Endothelial cell of umbilical vein (primary cell): ENCODE data around the gene TCERG1. TPM values are rescaled to one million over a fixed set of nuclear protein-coding genes. Genes with fewer than 3 reads are reported as not detected.

Source experiments
- BruUV-seq: library from RNA; stranded (reverse); fragments of 400-500 nt; replicated peaks from 2 replicates; lab custom pipeline; 2021; lab: Mats Ljungman, UMichigan
- CTCF ChIA-PET: fragments of 300-600, 350-600 bp; sonication (Branson Sonifier 250); formaldehyde crosslinking; loops from one replicate; lab custom pipeline; 2021; ENCODE audit warnings: antibody characterized with exemption, inconsistent platforms; lab: Charles Lee
- POLR2A ChIA-PET: fragments of 300-600, 350-600 bp; sonication (Branson Sonifier 250); formaldehyde crosslinking; loops from one replicate; lab custom pipeline; 2021; ENCODE audit warnings: antibody characterized with exemption, inconsistent platforms; lab: Charles Lee
- DNase-seq: peaks from one replicate; pipeline ENCODE4 v3.0.0-alpha.2; 2011; ENCODE audit warnings: low read depth, low spot score
- FAIRE-seq: peaks from 2 replicates; lab custom pipeline; 2011; peaks lifted over from hg19 to GRCh38; lab: Jason Lieb, UNC
- H2AFZ ChIP-seq: 2 replicates; pipeline ENCODE4 v1.6.0; 2012; ENCODE audit warnings: low read depth, low read length, control low read depth, inconsistent platforms
- H3K27ac ChIP-seq: 2 replicates; pipeline ENCODE4 v1.5.1; 2011; ENCODE audit warnings: low read depth, mild to moderate bottlenecking, control low read depth, low read length, moderate library complexity; ENCODE audit not compliant: insufficient read depth
- H3K27me3 ChIP-seq, 2 experiments: 2 replicates each; pipeline versions ENCODE4 v1.6.0 to v1.6.1; 2011; ENCODE audit warnings: low read length in 2 of 2, mixed read lengths in 1 of 2; ENCODE audit not compliant: control insufficient read depth in 2 of 2, insufficient read depth in 2 of 2
- H3K36me3 ChIP-seq, 2 experiments: 2 replicates in 1 of 2; 3 replicates in 1 of 2; pipeline ENCODE4 v1.5.1; 2011; ENCODE audit warnings: low read length in 2 of 2, mild to moderate bottlenecking in 1 of 2, moderate library complexity in 1 of 2; ENCODE audit not compliant: control insufficient read depth in 2 of 2, insufficient read depth in 2 of 2; ENCODE audit errors: extremely low read depth in 1 of 2
- H3K4me1 ChIP-seq: 3 replicates; pipeline ENCODE4 v1.5.1; 2011; ENCODE audit warnings: mild to moderate bottlenecking, low read length; ENCODE audit not compliant: control insufficient read depth, insufficient read depth; ENCODE audit errors: extremely low read depth
- H3K4me2 ChIP-seq: 2 replicates; pipeline ENCODE4 v1.6.1; 2011; ENCODE audit warnings: low read length, control low read depth, mixed read lengths; ENCODE audit not compliant: insufficient read depth
- H3K4me3 ChIP-seq, 3 experiments: fragments of 200-600 bp in 1 of 3; sonication (generic), shearing (Covaris generic) in 1 of 3; replicated peaks in 1 of 3; 2 replicates each; pipeline ENCODE4 v1.5.1; 2011 to 2016; ENCODE audit warnings: control low read depth in 3 of 3, low read length in 3 of 3, mild to moderate bottlenecking in 2 of 3, inconsistent platforms in 1 of 3, low read depth in 1 of 3, moderate library complexity in 1 of 3; ENCODE audit not compliant: insufficient read depth in 1 of 3
- H3K79me2 ChIP-seq: 2 replicates; pipeline ENCODE4 v1.6.0; 2012; ENCODE audit warnings: low read length, inconsistent platforms; ENCODE audit not compliant: control insufficient read depth, insufficient read depth
- H3K9ac ChIP-seq: replicated peaks from 2 replicates; pipeline ENCODE3; 2011; ENCODE audit warnings: low read length, control low read depth; ENCODE audit not compliant: insufficient read depth; ENCODE audit errors: extremely low read depth
- H3K9me1 ChIP-seq: replicated peaks from 3 replicates; pipeline ENCODE4 v1.6.0; 2011; ENCODE audit warnings: mild to moderate bottlenecking, low read length; ENCODE audit not compliant: control insufficient read depth, insufficient read depth; ENCODE audit errors: extremely low read depth
- H3K9me3 ChIP-seq: replicated peaks from 2 replicates; pipeline ENCODE4 v1.5.1; 2012; ENCODE audit warnings: low read length, inconsistent platforms; ENCODE audit not compliant: control insufficient read depth, insufficient read depth
- H4K20me1 ChIP-seq: replicated peaks from 2 replicates; pipeline ENCODE3; 2011; ENCODE audit warnings: mild to moderate bottlenecking, low read length; ENCODE audit not compliant: control insufficient read depth, insufficient read depth; ENCODE audit errors: extremely low read depth
- CTCF ChIP-seq, 2 donors: IDR thresholded peaks; 1 replicate in 1 of 2; 2 replicates in 1 of 2; pipeline ENCODE4 v1.5.1; 2011; ENCODE audit warnings: low read length in 2 of 2, mild to moderate bottlenecking in 2 of 2, moderate library complexity in 2 of 2, control low read depth in 1 of 2, inconsistent platforms in 1 of 2, low read depth in 1 of 2; ENCODE audit not compliant: insufficient read depth in 1 of 2; ENCODE audit errors: extremely low read depth in 1 of 2
- EZH2 ChIP-seq: IDR thresholded peaks from 2 replicates; pipeline ENCODE4 v1.6.1; 2012; ENCODE audit warnings: borderline replicate concordance, low read depth, mild to moderate bottlenecking, moderate library complexity, low read length, inconsistent platforms; ENCODE audit not compliant: severe bottlenecking
- FOS ChIP-seq: IDR thresholded peaks from 2 replicates; pipeline ENCODE4 v1.6.1; 2011; ENCODE audit warnings: mild to moderate bottlenecking, low read length, moderate library complexity, borderline replicate concordance; ENCODE audit not compliant: insufficient read depth
- GATA2 ChIP-seq: IDR thresholded peaks from 2 replicates; pipeline ENCODE4 v1.7.0; 2011; ENCODE audit warnings: low read depth, mild to moderate bottlenecking, moderate library complexity, mixed read lengths, low read length; ENCODE audit not compliant: insufficient read length, insufficient read depth
- JUN ChIP-seq: IDR thresholded peaks from 2 replicates; pipeline ENCODE4 v1.6.1; 2011; ENCODE audit warnings: borderline replicate concordance, low read depth; ENCODE audit not compliant: insufficient read length, insufficient read depth
- MAX ChIP-seq: IDR thresholded peaks from 2 replicates; pipeline ENCODE4 v1.6.1; 2011; ENCODE audit not compliant: insufficient read depth, insufficient read length
- MYC ChIP-seq: IDR thresholded peaks from one replicate; pipeline ENCODE4 v1.6.1; 2011; ENCODE audit warnings: mild to moderate bottlenecking, low read depth, low read length
- POLR2A ChIP-seq: IDR thresholded peaks from 2 replicates; pipeline ENCODE4 v1.6.1; 2012; ENCODE audit warnings: low read depth, mild to moderate bottlenecking, control low read depth, low read length
- POLR2AphosphoS5 ChIP-seq: IDR thresholded peaks from 2 replicates; pipeline ENCODE4 v1.6.1; 2012; ENCODE audit warnings: low read depth, mild to moderate bottlenecking, control low read depth, low read length, moderate library complexity; ENCODE audit not compliant: insufficient read depth
- dilution Hi-C: fragments of 300-500 bp; cut with MboI; formaldehyde crosslinking; loops from one replicate; pipeline ENCODE4 v1.15.0; 2019; ENCODE audit warnings: low sequenced_read_pairs; ENCODE audit not compliant: extremely low pct_ligation_motif_present
- intact Hi-C: fragments of 100-400 bp; cut with micrococcal nuclease; formaldehyde crosslinking; loops from one replicate; pipeline ENCODE4 v1.10.0; 2022
- polyA plus RNA-seq, 4 experiments: library from polyadenylated mRNA; depleted of rRNA in 3 of 4; stranded (reverse) in 3 of 4; unstranded in 1 of 4; fragments of >200 nt; gene quantifications; 2 replicates each; pipeline versions ENCODE4 v1.2.1 to v1.2.3, GENCODE V29; 2011 to 2012; ENCODE audit warnings: missing spikeins in 1 of 4
- total RNA-seq: library from RNA; stranded (reverse); gene quantifications from 2 replicates; pipeline ENCODE4 v1.2.3, GENCODE V29; 2021

The TCERG1 gene
- total and polyA plus RNA-seq, 2 donors (not counting 3 experiments of a cell fraction or from before 2014, with no cell fraction given) = 71.4 to 98.4 TPM

- H3K9me3 ChIP-seq = no peaks in the 10 kb centered on the region
- FAIRE-seq (no peak), DNase-seq (no peak)
- TF ChIP-seq CTCF (IDR thresholded peaks at IDR 0.05; ENCODE audit: extremely low read depth in 1 of 2, insufficient read depth in 1 of 2, low read depth in 1 of 2, low read length in 2 of 2) (no peak), FOS (no peak), MAX (no peak), JUN (no peak), POLR2AphosphoS5 (no peak), GATA2 (no peak), EZH2 (no peak), MYC (no peak), POLR2A (no peak)
- H3K79me2 ChIP-seq = peaks cover 3% of the 10 kb centered on the region
- dilution Hi-C loops (no loop called here), intact Hi-C loops (no loop called here)
- CTCF ChIA-PET = no interaction called here
- H3K36me3 ChIP-seq = peaks cover 0 to 26% of the 10 kb centered on the region in 2 experiments
- no peak overlapping the region for H3K27ac ChIP-seq
- no peak overlapping the region for H3K4me2 ChIP-seq
- no peak overlapping the region for H2AFZ ChIP-seq
- H3K4me3 ChIP-seq = no peak overlapping the region
- H3K27me3 ChIP-seq = no peaks in the 10 kb centered on the region
- H3K9me1 ChIP-seq = no peaks in the 10 kb centered on the region
- no TSS peak for BruUV-seq
- no peak overlapping the region for H3K9ac ChIP-seq
- POLR2A ChIA-PET = no interaction called here
- H3K4me1 ChIP-seq = no peaks in the 10 kb centered on the region
- H4K20me1 ChIP-seq = no peaks in the 10 kb centered on the region
Measured at GRCh38 chr5:146482775-146483174, 35.6 kb downstream of the TCERG1 start.
